Memory B cell (primary cell): ENCODE measurements around the gene PIGH.
"Not testable (repeated sequence)": the region's sequence is repeated elsewhere in the genome, so short reads cannot be mapped to it uniquely, and the experiment has no call there.

Experiments
- ATAC-seq: fragments of 150-1000 bp; cut with Tn5 transposase; 2 replicates; pipeline ENCODE4 v1.10.0; 2021; ENCODE audit warnings: low read depth, mild to moderate bottlenecking, moderate library complexity
- DNase-seq, 2 donors: peaks; one replicate each; pipeline ENCODE4 v3.0.0; 2022; ENCODE audit warnings: low spot score in 2 of 2
- H3K27ac Mint-ChIP-seq: one replicate; pipeline ENCODE4 v1.8.0; 2022; ENCODE audit warnings: mild to moderate bottlenecking, moderate library complexity, mixed read lengths
- H3K27me3 Mint-ChIP-seq: one replicate; pipeline ENCODE4 v1.8.0; 2022; ENCODE audit warnings: mixed read lengths
- H3K36me3 Mint-ChIP-seq: one replicate; pipeline ENCODE4 v1.8.0; 2022; ENCODE audit warnings: mild to moderate bottlenecking, mixed read lengths
- H3K4me1 Mint-ChIP-seq: one replicate; pipeline ENCODE4 v1.8.0; 2022; ENCODE audit warnings: mixed read lengths
- H3K4me3 Mint-ChIP-seq: one replicate; pipeline ENCODE4 v1.8.0; 2022; ENCODE audit warnings: mild to moderate bottlenecking, moderate library complexity, mixed read lengths
- H3K9me3 Mint-ChIP-seq: one replicate; pipeline ENCODE4 v1.8.0; 2022; ENCODE audit warnings: mixed read lengths

The PIGH gene

DNA sequence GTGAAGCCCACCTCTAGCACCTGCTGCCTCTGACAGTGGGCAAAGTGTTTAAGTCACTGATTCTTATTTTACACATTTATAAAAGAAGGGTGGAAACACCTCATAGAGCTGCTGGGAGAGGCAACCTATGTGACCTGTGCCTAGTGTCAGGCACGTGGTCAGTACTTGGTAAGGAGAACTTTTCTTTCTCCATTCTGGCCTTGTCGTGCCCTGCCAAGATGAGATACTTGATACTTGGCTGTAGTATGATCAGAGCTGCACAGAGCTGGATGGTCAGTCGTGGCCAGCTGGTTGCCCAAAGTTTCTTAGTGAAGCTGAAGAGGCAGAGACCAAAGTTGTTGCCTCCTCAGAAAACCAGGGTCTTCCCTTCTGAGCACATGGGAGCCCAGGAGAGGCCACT lies 42.4 kb downstream of the PIGH start:
- no peak overlapping the region for H3K4me3 Mint-ChIP-seq
- no peaks in the 10 kb centered on the region for H3K27me3 Mint-ChIP-seq
- no peaks in the 10 kb centered on the region for H3K9me3 Mint-ChIP-seq
- DNase-seq (no peak), ATAC-seq (no peak)
- no peaks in the 10 kb centered on the region for H3K4me1 Mint-ChIP-seq
- no peaks in the 10 kb centered on the region for H3K36me3 Mint-ChIP-seq
- no peak overlapping the region for H3K27ac Mint-ChIP-seq

GRCh38 chr14:67557118-67557517 lies 43.0 kb downstream of the PIGH start:
- H3K36me3 Mint-ChIP-seq, result no peaks in the 10 kb centered on the region
- no peaks in the 10 kb centered on the region for H3K4me1 Mint-ChIP-seq
- no peaks in the 10 kb centered on the region for H3K27me3 Mint-ChIP-seq
- H3K9me3 Mint-ChIP-seq, result no peaks in the 10 kb centered on the region
- DNase-seq, result no peak
- no peak overlapping the region for H3K27ac Mint-ChIP-seq
- ATAC-seq, result no peak
- H3K4me3 Mint-ChIP-seq, result no peak overlapping the region

DNA sequence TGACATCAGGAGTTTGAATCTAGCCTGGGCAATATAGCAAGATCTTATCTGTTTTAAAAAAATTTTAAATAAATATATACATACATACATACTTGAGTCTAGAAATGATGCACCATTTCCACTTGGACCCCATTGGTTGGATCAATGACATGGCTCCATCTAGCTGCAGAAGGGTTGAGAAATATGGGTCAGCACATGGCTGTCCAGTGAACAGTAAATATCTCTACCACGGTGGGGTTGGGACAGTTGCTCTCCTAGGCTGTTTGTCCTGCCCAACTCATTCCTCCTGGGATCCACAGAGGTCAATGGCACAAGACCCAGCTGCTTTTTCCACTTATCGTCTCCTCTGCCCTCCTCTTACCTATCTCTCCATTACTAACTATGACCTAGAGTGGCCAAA lies 43.4 kb downstream of the PIGH start:
- Mint-ChIP-seq H3K9me3 (no peaks in the 10 kb centered on the region), H3K4me1 (no peaks in the 10 kb centered on the region), H3K4me3 (no peak overlapping the region), H3K27ac (no peak overlapping the region), H3K27me3 (no peaks in the 10 kb centered on the region), H3K36me3 (no peaks in the 10 kb centered on the region)
- DNase-seq, result no peak
- ATAC-seq, result no peak

DNA sequence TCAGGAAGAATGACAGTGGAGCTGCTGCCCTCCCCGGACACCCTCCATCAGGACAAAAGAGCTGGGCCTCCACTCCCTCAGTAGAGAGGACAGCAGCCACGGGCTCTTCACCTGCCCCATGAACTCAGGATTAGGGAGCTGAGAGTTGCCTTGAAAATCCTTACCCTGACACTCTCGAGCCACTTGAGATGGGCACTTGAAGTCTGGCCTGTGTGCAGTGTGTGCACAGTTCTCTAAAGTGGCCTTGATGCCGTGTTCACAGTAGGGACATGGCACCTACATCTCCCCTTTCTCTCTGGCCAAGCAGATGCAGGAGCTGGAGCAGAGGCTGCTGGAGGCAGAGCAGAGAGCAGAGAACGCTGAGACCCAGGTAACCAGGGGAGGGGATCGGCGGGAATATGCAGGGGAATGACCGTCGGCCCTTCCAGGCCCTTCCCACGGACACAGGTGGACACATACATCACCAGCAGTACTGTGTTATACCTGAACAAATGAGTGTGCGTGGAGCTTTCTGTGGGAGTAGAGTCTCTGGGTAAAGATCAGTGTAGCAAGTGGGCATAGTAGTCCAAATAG lies 44.5 kb downstream of the PIGH start:
- no peaks in the 10 kb centered on the region for H3K9me3 Mint-ChIP-seq
- H3K4me1 Mint-ChIP-seq, result no peaks in the 10 kb centered on the region
- no peaks in the 10 kb centered on the region for H3K27me3 Mint-ChIP-seq
- H3K27ac Mint-ChIP-seq, result no peak overlapping the region
- no peaks in the 10 kb centered on the region for H3K36me3 Mint-ChIP-seq
- DNase-seq (no peak), ATAC-seq (no peak)
- H3K4me3 Mint-ChIP-seq, result no peak overlapping the region

DNA sequence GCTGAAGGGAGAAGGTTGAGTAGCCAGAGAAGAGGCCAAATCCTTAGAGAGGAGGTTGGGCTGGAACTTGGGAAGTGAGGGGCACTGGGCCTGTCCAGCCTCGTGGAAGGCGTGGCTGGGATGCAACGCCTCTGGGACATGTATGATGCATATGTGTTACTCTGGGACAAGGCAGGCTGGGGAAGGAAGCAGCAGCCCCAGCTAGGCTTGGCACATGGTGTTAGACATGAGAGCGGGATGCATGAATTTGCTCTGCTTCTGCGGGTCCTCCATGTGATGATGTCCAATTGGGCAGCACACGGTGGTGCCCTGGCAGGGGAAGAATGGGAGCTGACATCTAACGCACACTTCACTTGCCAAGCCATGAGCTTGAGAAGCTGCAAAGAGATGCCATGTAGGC lies 45.7 kb downstream of the PIGH start:
- ATAC-seq, result no peak
- DNase-seq, result no peak
- Mint-ChIP-seq H3K4me1 (no peaks in the 10 kb centered on the region), H3K36me3 (no peaks in the 10 kb centered on the region), H3K27ac (no peak overlapping the region), H3K4me3 (no peak overlapping the region), H3K9me3 (no peaks in the 10 kb centered on the region), H3K27me3 (no peaks in the 10 kb centered on the region)

DNA sequence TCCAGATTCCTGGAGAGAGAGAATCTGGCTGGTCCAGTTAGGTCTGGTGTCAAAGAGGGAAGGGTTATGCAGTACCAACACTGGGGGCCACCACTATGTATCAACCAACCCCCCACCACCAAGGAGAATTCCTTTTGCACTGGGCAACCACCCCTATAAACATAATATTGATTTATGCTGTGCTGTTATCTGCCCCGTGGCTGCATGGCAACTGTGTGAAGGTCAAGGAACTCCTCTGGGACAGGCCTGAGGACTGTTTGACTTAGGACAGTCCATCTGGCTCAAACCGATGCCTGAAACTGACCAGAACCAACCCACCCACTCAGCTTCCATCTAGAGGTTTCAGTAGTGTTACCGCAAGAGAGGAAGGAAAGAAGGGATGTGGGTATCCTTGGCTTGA lies 46.5 kb downstream of the PIGH start:
- H3K36me3 Mint-ChIP-seq, result no peaks in the 10 kb centered on the region
- H3K4me1 Mint-ChIP-seq, result no peaks in the 10 kb centered on the region
- ATAC-seq (no peak), DNase-seq (no peak)
- H3K9me3 Mint-ChIP-seq, result no peaks in the 10 kb centered on the region
- peaks cover 1% of the 10 kb centered on the region for H3K27me3 Mint-ChIP-seq
- H3K27ac Mint-ChIP-seq, result no peak overlapping the region
- H3K4me3 Mint-ChIP-seq, result no peak overlapping the region

GRCh38 chr14:67551940-67552339 lies 48.1 kb downstream of the PIGH start:
- Mint-ChIP-seq H3K27me3 (peaks cover 1% of the 10 kb centered on the region), H3K4me3 (no peak overlapping the region), H3K27ac (no peak overlapping the region), H3K4me1 (no peaks in the 10 kb centered on the region), H3K36me3 (no peaks in the 10 kb centered on the region), H3K9me3 (no peaks in the 10 kb centered on the region)
- no peak for ATAC-seq
- no peak for DNase-seq

- Mint-ChIP-seq H3K27ac (no peak overlapping the region), H3K4me3 (no peak overlapping the region), H3K9me3 (no peaks in the 10 kb centered on the region), H3K4me1 (no peaks in the 10 kb centered on the region), H3K27me3 (peaks cover 1% of the 10 kb centered on the region), H3K36me3 (no peaks in the 10 kb centered on the region)
- DNase-seq (no peak), ATAC-seq (no peak)
These were observed 48.9 kb downstream of the PIGH start for GRCh38 chr14:67551123-67551522.

GRCh38 chr14:67549734-67550133 lies 50.3 kb downstream of the PIGH start:
- Mint-ChIP-seq H3K27me3 (peaks cover 1% of the 10 kb centered on the region), H3K4me3 (no peak overlapping the region), H3K4me1 (no peaks in the 10 kb centered on the region), H3K9me3 (peaks cover 2% of the 10 kb centered on the region), H3K27ac (no peak overlapping the region), H3K36me3 (no peaks in the 10 kb centered on the region)
- no peak for ATAC-seq
- no peak for DNase-seq

GRCh38 chr14:67547224-67547780 lies 52.8 kb downstream of the PIGH start:
- no peak overlapping the region for H3K27ac Mint-ChIP-seq
- peaks cover 5% of the 10 kb centered on the region for H3K9me3 Mint-ChIP-seq
- no peaks in the 10 kb centered on the region for H3K4me1 Mint-ChIP-seq
- no peak for ATAC-seq
- H3K27me3 Mint-ChIP-seq, result peaks cover 12% of the 10 kb centered on the region
- no peak overlapping the region for H3K4me3 Mint-ChIP-seq
- no peak for DNase-seq
- peaks cover 3% of the 10 kb centered on the region for H3K36me3 Mint-ChIP-seq

DNA sequence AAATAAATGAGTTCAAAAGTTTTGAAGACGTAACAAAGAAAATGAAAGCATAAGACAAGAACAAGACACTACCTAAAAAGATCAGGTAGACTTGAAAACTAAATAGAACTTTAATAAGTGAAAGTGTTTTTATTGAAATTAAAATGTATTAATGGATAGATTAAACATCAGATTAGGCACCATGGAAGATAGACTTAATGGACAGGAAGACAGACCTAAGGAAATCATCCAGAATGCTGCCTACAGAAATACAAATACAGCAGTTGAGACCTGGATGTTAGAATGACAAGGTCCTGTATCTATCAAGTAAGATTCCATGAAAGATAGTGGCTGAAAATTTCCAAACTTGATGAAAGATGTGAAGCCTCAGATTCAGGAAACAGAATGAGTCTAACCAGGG lies 55.5 kb downstream of the PIGH start:
- Mint-ChIP-seq H3K4me3 (no peak overlapping the region), H3K36me3 (peaks cover 3% of the 10 kb centered on the region), H3K27me3 (peaks cover 17% of the 10 kb centered on the region), H3K4me1 (peaks cover 7% of the 10 kb centered on the region), H3K27ac (no peak overlapping the region), H3K9me3 (peaks cover 5% of the 10 kb centered on the region)
- ATAC-seq, result no peak
- DNase-seq, result no peak

DNA sequence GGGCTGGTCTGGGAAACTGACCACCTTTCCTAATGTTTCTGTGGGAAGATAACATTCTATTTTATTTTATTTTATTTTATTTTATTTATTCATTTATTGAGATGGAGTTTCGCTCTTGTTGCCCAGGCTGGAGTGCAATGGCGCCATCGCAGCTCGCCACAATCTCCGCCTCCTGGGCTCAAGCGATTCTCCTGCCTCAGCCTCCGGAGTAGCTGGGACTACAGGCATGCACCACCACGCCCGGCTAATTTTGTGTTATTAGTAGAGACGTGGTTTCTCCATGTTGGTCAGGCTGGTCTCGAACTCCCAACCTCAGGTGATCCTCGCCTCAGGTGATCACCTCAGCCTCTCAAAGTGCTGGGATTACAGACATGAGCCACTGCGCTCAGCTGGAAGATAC lies 57.4 kb downstream of the PIGH start:
- not testable (repeated sequence) for H3K4me3 Mint-ChIP-seq, H3K4me1 Mint-ChIP-seq, ATAC-seq, H3K27ac Mint-ChIP-seq, DNase-seq, H3K9me3 Mint-ChIP-seq, H3K36me3 Mint-ChIP-seq
- H3K27me3 Mint-ChIP-seq, result peaks cover 16% of the 10 kb centered on the region

DNA sequence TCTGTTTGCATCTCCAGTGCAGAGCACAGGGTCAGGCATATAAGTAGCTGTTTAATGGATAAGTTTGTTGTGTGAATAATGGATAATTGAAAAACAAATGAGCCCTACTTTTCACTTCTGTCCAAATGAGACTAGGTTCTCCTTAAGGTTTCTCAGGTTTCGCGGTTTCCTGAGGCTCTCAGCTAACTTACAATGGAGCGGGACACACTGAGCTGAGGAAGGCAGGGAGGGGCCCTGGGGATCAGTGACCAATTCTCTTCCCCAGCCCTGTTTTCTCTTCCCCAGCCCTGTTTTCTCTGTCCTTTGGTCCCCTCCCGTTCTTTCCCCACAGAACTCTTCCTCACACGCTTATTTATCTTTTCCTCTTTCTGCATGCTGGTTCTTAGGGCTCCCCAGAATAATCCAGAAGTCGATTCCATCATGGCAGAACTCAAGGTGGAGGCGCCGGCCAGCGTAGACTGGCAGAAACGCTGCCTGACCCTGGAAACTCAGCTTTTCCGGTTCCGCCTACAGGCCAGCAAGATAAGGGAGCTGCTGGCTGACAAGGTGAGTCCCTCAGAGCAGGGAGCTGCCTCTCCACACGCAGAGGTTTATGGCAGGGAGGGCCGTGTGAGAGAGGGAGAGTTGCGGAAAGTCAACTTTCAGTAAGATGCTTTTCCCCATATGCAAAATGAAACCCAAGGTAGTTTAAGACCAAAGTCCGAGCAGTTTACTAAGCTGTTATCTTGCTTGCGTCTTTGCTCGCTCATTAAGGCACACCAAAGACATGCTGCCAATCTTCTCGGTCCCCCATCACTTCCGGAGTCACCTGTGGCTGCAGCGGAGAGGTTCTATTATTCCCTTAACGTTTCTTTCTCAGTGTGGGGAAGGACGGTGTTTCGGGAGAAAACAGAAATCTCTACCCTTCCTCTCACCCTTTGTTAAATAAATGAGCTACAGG lies 58.4 kb downstream of the PIGH start:
- no peak for DNase-seq
- H3K27me3 Mint-ChIP-seq, result peaks cover 16% of the 10 kb centered on the region
- peaks cover 9% of the 10 kb centered on the region for H3K4me1 Mint-ChIP-seq
- no peak for ATAC-seq
- H3K9me3 Mint-ChIP-seq, result peaks cover 5% of the 10 kb centered on the region
- H3K27ac Mint-ChIP-seq, result no peak overlapping the region
- peaks cover 3% of the 10 kb centered on the region for H3K36me3 Mint-ChIP-seq
- H3K4me3 Mint-ChIP-seq, result peak overlapping the region; percentile 75
